NT2/D1 (cell line): ENCODE data around the gene ARHGAP10.

Source experiments
- YY1 ChIP-seq: IDR thresholded peaks from 2 replicates; pipeline ENCODE4 v1.6.1; 2011; ENCODE audit not compliant: insufficient read length, insufficient read depth
- ZNF274 ChIP-seq: IDR thresholded peaks from 2 replicates; pipeline ENCODE4 v1.6.1; 2011; ENCODE audit warnings: mild to moderate bottlenecking, low read depth, low read length

GRCh38 chr4:148081267-148081666 lies 349.4 kb downstream of the ARHGAP10 start:
- TF ChIP-seq ZNF274 (no peak), YY1 (no peak)
